ENCODE results near the gene CACNG5. TPM values are rescaled to one million over a fixed set of nuclear protein-coding genes. Genes with fewer than 3 reads are reported as not detected.

CACNG5 gene
- total and polyA plus RNA-seq, 4 donors, result not detected

GRCh38 chr17:66835476-66835875 is 559 bp downstream of the CACNG5 start:
- WGBS, result 40% methylated on average over 16 of the region's 16 CpGs
- Histone ChIP-seq H3K27me3 (ENCODE audit: control insufficient read depth in 4 of 4, insufficient read depth in 4 of 4, low read length in 3 of 4) (peaks cover 0 to 5% (median 3%) of the 10 kb centered on the region in 4 donors), H3K4me3 (ENCODE audit: low read depth in 1 of 3, low read length in 3 of 3) (no peak overlapping the region), H3K9me3 (ENCODE audit: control insufficient read depth in 4 of 4, low read length in 3 of 4) (no peaks in the 10 kb centered on the region), H3K9ac (ENCODE audit: low read depth in 1 of 2, low read length in 2 of 2) (no peak overlapping the region), H3K27ac (ENCODE audit: low read depth in 1 of 2, low read length in 2 of 2) (no peak overlapping the region), H3K36me3 (ENCODE audit: control insufficient read depth in 4 of 4, insufficient read depth in 3 of 4, low read depth in 1 of 4, low read length in 3 of 4) (no peaks in the 10 kb centered on the region), H3K4me1 (ENCODE audit: control insufficient read depth in 4 of 4, insufficient read depth in 4 of 4, low read length in 3 of 4) (no peaks in the 10 kb centered on the region)
- no peak for TF ChIP-seq FOXA2 (IDR thresholded peaks at IDR 0.05)
- TF ChIP-seq YY1 (IDR thresholded peaks at IDR 0.05), result no peak
- TF ChIP-seq HNF4A (conservative IDR thresholded peaks at IDR 0.05), result no peak
- TF ChIP-seq TAF1 (conservative IDR thresholded peaks at IDR 0.05), result no peak
- no peak for TF ChIP-seq CTCF (IDR thresholded peaks at IDR 0.05; ENCODE audit: low read depth, low read length, missing input control)
- no peak for TF ChIP-seq REST (IDR thresholded peaks at IDR 0.05)
- no peak for TF ChIP-seq NR2F2 (IDR thresholded peaks at IDR 0.05)
- no peak for TF ChIP-seq JUND (IDR thresholded peaks at IDR 0.05)
- TF ChIP-seq RAD21 (IDR thresholded peaks at IDR 0.05), result no peak
- TF ChIP-seq SP1 (IDR thresholded peaks at IDR 0.05), result no peak
- no peak for TF ChIP-seq RXRA (IDR thresholded peaks at IDR 0.05)
- TF ChIP-seq FOXA1 (IDR thresholded peaks at IDR 0.05), result no peak
- no peak for TF ChIP-seq EGR1 (IDR thresholded peaks at IDR 0.05; ENCODE audit: low read depth in 2 of 2)
- TF ChIP-seq HNF4G (IDR thresholded peaks at IDR 0.05), result no peak
- TF ChIP-seq GABPA (IDR thresholded peaks at IDR 0.05 in 1 of 2, conservative IDR thresholded peaks at IDR 0.05 in 1 of 2), result no peak
- no peak for TF ChIP-seq ATF3 (IDR thresholded peaks at IDR 0.05)
- TF ChIP-seq MAX (IDR thresholded peaks at IDR 0.05), result no peak
- TF ChIP-seq ZBTB33 (IDR thresholded peaks at IDR 0.05), result no peak
- DNase-seq (ENCODE audit: low spot score), result no peak
